Right ventricle myocardium inferior (tissue), 1 donor: ENCODE measurements around the gene ZNF217. TPM values are rescaled to one million over a fixed set of nuclear protein-coding genes. Genes with fewer than 3 reads are reported as not detected.
A peak's percentile ranks its signal among the peaks of the same experiment; 100 is the strongest.
"Not testable (repeated sequence)": the region's sequence is repeated elsewhere in the genome, so short reads cannot be mapped to it uniquely, and the experiment has no call there.

Experiments used
- ATAC-seq: fragments of 200-7000 bp; cut with Tn5 transposase; one replicate; pipeline ENCODE4 v1.9.1; 2020; ENCODE audit warnings: mild to moderate bottlenecking, moderate library complexity
- DNase-seq: peaks from one replicate; pipeline ENCODE4 v3.0.0; 2021; ENCODE audit errors: missing footprints
- intact Hi-C: fragments of 100-400 bp; cut with DNase I; formaldehyde crosslinking; loops from one replicate; pipeline ENCODE4 v1.11.0; 2022
- long read RNA-seq: library from polyadenylated mRNA; unstranded; transcript quantifications from one replicate; pipeline ENCODE4 v2.0.0, GENCODE V29; 2021
- total RNA-seq: library from RNA; stranded (reverse); fragmentation: NEBNext Ultra II Directional; extraction: Animal tissue kit (Norgen Biotek cat#: 25700); gene quantifications from one replicate; pipeline ENCODE4 v1.2.1, GENCODE V29; 2021
- donor health status: DM: no; HTN: yes; CAD: no; lungs with severe emphysema.

Gene ZNF217
- 8.3 TPM for total RNA-seq
- long read RNA-seq = 0 reads

- peak; percentile 59 for ATAC-seq
- intact Hi-C loops = loop anchor here (1.0 to 10.0 kb wide), 2 partner anchors 322 to 621 kb away; no protein-coding TSS in a partner anchor
- DNase-seq = peak; percentile 92
These were observed at the start of gene ZNF217 for GRCh38 chr20:53593466-53594007. Gene ZNF217, minus strand, starts transcription at chr20:53593839. Its CDS starts 11,013 bp downstream, at chr20:53582826.

GRCh38 chr20:53643031-53643832 is 49.6 kb upstream of the ZNF217 start:
- intact Hi-C loops = no loop called here
- ATAC-seq (peak; percentile 74), DNase-seq (no peak)

GRCh38 chr20:53642196-53643030 is 48.8 kb upstream of the ZNF217 start:
- intact Hi-C loops = loop anchor here (1.0 kb wide), 1 partner anchor 19 kb away; no protein-coding TSS in a partner anchor
- DNase-seq (no peak), ATAC-seq (peak; percentile 85)

GRCh38 chr20:53639647-53640440 is 46.2 kb upstream of the ZNF217 start:
- intact Hi-C loops = no loop called here

GRCh38 chr20:53639128-53639527 is 45.5 kb upstream of the ZNF217 start:
- ATAC-seq (no peak), DNase-seq (no peak)
- intact Hi-C loops = no loop called here

More at GRCh38 chr20:53639647-53640440, 46.2 kb upstream of the ZNF217 start:
- DNase-seq = no peak
- ATAC-seq = no peak

GRCh38 chr20:53637310-53637709 is 43.7 kb upstream of the ZNF217 start:
- ATAC-seq, DNase-seq: not testable (repeated sequence)

GRCh38 chr20:53636540-53637097 is 43.0 kb upstream of the ZNF217 start:
- no peak for DNase-seq
- ATAC-seq = no peak
- intact Hi-C loops = no loop called here

More at GRCh38 chr20:53637310-53637709, 43.7 kb upstream of the ZNF217 start:
- intact Hi-C loops = not testable (repeated sequence)

GRCh38 chr20:53635221-53635620 is 41.6 kb upstream of the ZNF217 start:
- no peak for DNase-seq
- intact Hi-C loops = no loop called here

GRCh38 chr20:53631909-53632662 is 38.4 kb upstream of the ZNF217 start:
- intact Hi-C loops = no loop called here
- ATAC-seq = no peak
- no peak for DNase-seq

More at GRCh38 chr20:53635221-53635620, 41.6 kb upstream of the ZNF217 start:
- ATAC-seq = no peak

- intact Hi-C loops = no loop called here
- DNase-seq = no peak
- ATAC-seq = no peak
These were observed 35.8 kb upstream of the ZNF217 start for GRCh38 chr20:53629436-53629835.

- intact Hi-C loops, DNase-seq, ATAC-seq: not testable (repeated sequence)
These were observed 35.1 kb upstream of the ZNF217 start for GRCh38 chr20:53628758-53629157.

- DNase-seq (no peak), ATAC-seq (no peak)
- intact Hi-C loops = no loop called here
These were observed 34.4 kb upstream of the ZNF217 start for GRCh38 chr20:53628076-53628475.

GRCh38 chr20:53627001-53627400 is 33.4 kb upstream of the ZNF217 start:
- ATAC-seq, DNase-seq, intact Hi-C loops: not testable (repeated sequence)

GRCh38 chr20:53626584-53626983 is 32.9 kb upstream of the ZNF217 start:
- ATAC-seq = no peak
- intact Hi-C loops = no loop called here
- no peak for DNase-seq

GRCh38 chr20:53625311-53626129 is 31.9 kb upstream of the ZNF217 start:
- intact Hi-C loops = no loop called here
- DNase-seq (no peak), ATAC-seq (no peak)

GRCh38 chr20:53624927-53625250 is 31.2 kb upstream of the ZNF217 start:
- not testable (repeated sequence) for DNase-seq, ATAC-seq
- intact Hi-C loops = loop anchor here (5.0 kb wide), 2 partner anchors 32 to 242 kb away; no protein-coding TSS in a partner anchor
